Gastroesophageal sphincter (tissue), 4 donors: Measurements from ENCODE around the gene CNBD2. TPM values are rescaled to one million over a fixed set of nuclear protein-coding genes. Genes with fewer than 3 reads are reported as not detected.

Source experiments
- ATAC-seq: fragments of 150-250 bp; one replicate; pipeline ENCODE4 v1.9.1; 2016; ENCODE audit warnings: mild to moderate bottlenecking, moderate library complexity
- H3K27ac ChIP-seq, 4 donors: fragments of 200-600 bp; sonication (generic) in 3 of 4; 1 replicate in 3 of 4; 2 replicates in 1 of 4; pipeline ENCODE4 v1.5.1; 2016 to 2019
- H3K27me3 ChIP-seq: fragments of 200-600 bp; sonication (generic); one replicate; pipeline ENCODE4 v1.5.1; 2019
- H3K36me3 ChIP-seq, 2 donors: fragments of 200-600 bp; sonication (generic); one replicate each; pipeline ENCODE4 v1.5.1; 2019; ENCODE audit warnings: control low read depth in 1 of 2
- H3K4me1 ChIP-seq, 3 donors: fragments of 200-600 bp; sonication (generic); 1 replicate in 2 of 3; 2 replicates in 1 of 3; pipeline ENCODE4 v1.5.1; 2016 to 2019; ENCODE audit warnings: control low read depth in 2 of 3
- H3K4me3 ChIP-seq, 2 donors: fragments of 200-600 bp; sonication (generic); one replicate each; pipeline ENCODE4 v1.5.1; 2019; ENCODE audit warnings: mild to moderate bottlenecking in 1 of 2, moderate library complexity in 1 of 2
- H3K9me3 ChIP-seq, 3 donors: fragments of 200-600 bp; sonication (generic); one replicate each; pipeline ENCODE4 v1.5.1; 2017 to 2019; ENCODE audit warnings: control low read depth in 2 of 3
- CTCF ChIP-seq, 4 experiments: fragments of 200-600 bp in 2 of 4; fragments of 450-650 bp in 2 of 4; sonication (generic) in 1 of 4; IDR thresholded peaks; one replicate each; pipeline ENCODE4 v1.5.1; 2017 to 2019; ENCODE audit warnings: antibody characterized with exemption in 4 of 4, mild to moderate bottlenecking in 2 of 4, moderate library complexity in 2 of 4
- EP300 ChIP-seq: sonication (generic); formaldehyde crosslinking; IDR thresholded peaks from one replicate; pipeline ENCODE4 v1.6.1; 2017; ENCODE audit warnings: antibody characterized with exemption, mild to moderate bottlenecking
- POLR2A ChIP-seq, 2 donors: fragments of 450-650 bp; IDR thresholded peaks; one replicate each; pipeline ENCODE4 v1.6.1; 2017; ENCODE audit warnings: antibody characterized with exemption in 2 of 2, mild to moderate bottlenecking in 2 of 2, moderate library complexity in 1 of 2
- POLR2AphosphoS5 ChIP-seq: sonication (generic); formaldehyde crosslinking; IDR thresholded peaks from one replicate; pipeline ENCODE4 v1.6.1; 2017; ENCODE audit warnings: antibody characterized with exemption
- WGBS, 2 donors: methylation state at CpG; one replicate each; pipeline ENCODE4 v1.1.5; 2018; ENCODE audit warnings: low coverage in 1 of 2; 5-methylcytosine and 5-hydroxymethylcytosine counted together
- total RNA-seq, 4 donors: library from RNA; depleted of rRNA; stranded (reverse); fragments of >200 nt; gene quantifications; one replicate each; pipeline ENCODE4 v1.1.0, GENCODE V29; 2016

Gene CNBD2
- total RNA-seq, 4 donors from 2014 or later, result 4.1 to 6.8 (median 5.7) TPM

GRCh38 chr20:35952480-35953386 is 15.7 kb upstream of the CNBD2 start:
- Histone ChIP-seq H3K27me3 (no peaks in the 10 kb centered on the region), H3K4me3 (peak overlapping the region; percentile 84 to 91), H3K36me3 (peaks cover 0 to 5% of the 10 kb centered on the region in 2 donors), H3K4me1 (peaks cover 0 to 41% (median 13%) of the 10 kb centered on the region in 3 donors), H3K9me3 (no peaks in the 10 kb centered on the region), H3K27ac (peak overlapping the region; percentile 92 to 98 (median 96))
- WGBS, 2 donors, result 30 to 50% methylated on average over 4 to 5 of the region's 6 CpGs
- no peak for ATAC-seq
- TF ChIP-seq POLR2AphosphoS5 (no peak), POLR2A (IDR thresholded peaks at IDR 0.05) (no peak), CTCF (IDR thresholded peaks at IDR 0.05) (no peak), EP300 (no peak)

GRCh38 chr20:35953387-35954199 is 14.8 kb upstream of the CNBD2 start:
- WGBS, 2 donors, result 0 to 7% methylated on average over 6 to 11 of the region's 65 CpGs
- peak overlapping the region; percentile 92 to 98 (median 96) for H3K27ac ChIP-seq
- peaks cover 0 to 33% (median 13%) of the 10 kb centered on the region in 3 donors for H3K4me1 ChIP-seq
- H3K9me3 ChIP-seq, result no peaks in the 10 kb centered on the region
- no peak for TF ChIP-seq EP300
- TF ChIP-seq POLR2AphosphoS5, result no peak
- TF ChIP-seq POLR2A (IDR thresholded peaks at IDR 0.05), result no peak
- no peak for TF ChIP-seq CTCF (IDR thresholded peaks at IDR 0.05)
- H3K36me3 ChIP-seq, result no peaks in the 10 kb centered on the region
- H3K27me3 ChIP-seq, result no peaks in the 10 kb centered on the region
- peak overlapping the region; percentile 84 to 91 for H3K4me3 ChIP-seq
- ATAC-seq, result peak; percentile 39

GRCh38 chr20:35954200-35954906 is 14.0 kb upstream of the CNBD2 start, which contains the start of gene SCAND1:
TSS of gene SCAND1 (minus strand) at chr20:35954502. CDS start at chr20:35954284, 218 bp downstream.
- peak within 1 kb of the TSS; percentile 84 to 91 for H3K4me3 ChIP-seq
- H3K4me1 ChIP-seq, result peaks cover 0 to 33% (median 13%) of the 10 kb centered on the region in 3 donors
- H3K27me3 ChIP-seq, result no peaks in the 10 kb centered on the region
- H3K9me3 ChIP-seq, result no peaks in the 10 kb centered on the region
- ATAC-seq, result peak; percentile 94
- H3K27ac ChIP-seq, result peak within 1 kb of the TSS; percentile 92 to 98 (median 96)
- TF ChIP-seq POLR2AphosphoS5 (peak; percentile 91), CTCF (IDR thresholded peaks at IDR 0.05) (peak; percentile 88 to 96 (median 92)), POLR2A (IDR thresholded peaks at IDR 0.05) (peak; percentile 75 to 82), EP300 (no peak)
- H3K36me3 ChIP-seq, result no peaks in the 10 kb centered on the region
- no CpG with 5 or more reads among the region's 76 CpGs for WGBS, 2 donors

GRCh38 chr20:35954907-35955251 is 13.5 kb upstream of the CNBD2 start:
- peak overlapping the region; percentile 92 to 98 (median 96) for H3K27ac ChIP-seq
- no peaks in the 10 kb centered on the region for H3K27me3 ChIP-seq
- WGBS, 2 donors, result 2 to 11% methylated on average over 4 to 6 of the region's 19 CpGs
- no peaks in the 10 kb centered on the region for H3K9me3 ChIP-seq
- peaks cover 0 to 33% (median 13%) of the 10 kb centered on the region in 3 donors for H3K4me1 ChIP-seq
- H3K36me3 ChIP-seq, result no peaks in the 10 kb centered on the region
- peak overlapping the region; percentile 84 to 91 for H3K4me3 ChIP-seq
- no peak for ATAC-seq
- no peak for TF ChIP-seq CTCF (IDR thresholded peaks at IDR 0.05)
- TF ChIP-seq POLR2A (IDR thresholded peaks at IDR 0.05), result no peak
- TF ChIP-seq POLR2AphosphoS5, result no peak
- no peak for TF ChIP-seq EP300
